Stimulated activated CD8-positive, alpha-beta memory T cell treated with anti-CD3 and anti-CD28 coated beads, Interleukin-2, amount 100 ng/mL, for 1 hour (primary cell): ENCODE results near the gene PDE1A.

Experiments
- DNase-seq, 2 donors: peaks; one replicate each; pipeline ENCODE4 v3.0.0-alpha.2; 2020; ENCODE audit warnings: low read depth in 2 of 2

The PDE1A gene

GRCh38 chr2:182207049-182207746 is 219.6 kb downstream of the PDE1A start:
- no peak for DNase-seq

- DNase-seq: no peak
Measured at GRCh38 chr2:182197529-182197928, 229.3 kb downstream of the PDE1A start.

GRCh38 chr2:182193291-182193690 is 233.5 kb downstream of the PDE1A start:
- DNase-seq: no peak

GRCh38 chr2:182191061-182191460 is 235.8 kb downstream of the PDE1A start:
- no peak for DNase-seq

- DNase-seq: no peak
Measured at GRCh38 chr2:182187130-182187529, 239.7 kb downstream of the PDE1A start.

GRCh38 chr2:182186132-182186735 is 240.6 kb downstream of the PDE1A start:
- no peak for DNase-seq

- no peak for DNase-seq
Measured at GRCh38 chr2:182182436-182182835, 244.4 kb downstream of the PDE1A start.

GRCh38 chr2:182181381-182181780 is 245.5 kb downstream of the PDE1A start:
- DNase-seq: no peak

GRCh38 chr2:182179176-182179575 is 247.7 kb downstream of the PDE1A start:
- DNase-seq: no peak

GRCh38 chr2:182173944-182174622 is 252.8 kb downstream of the PDE1A start:
- DNase-seq: no peak

GRCh38 chr2:182170341-182170740 is 256.5 kb downstream of the PDE1A start:
- DNase-seq: no peak

GRCh38 chr2:182167882-182168281 is 259.0 kb downstream of the PDE1A start:
- DNase-seq: no peak

- no peak for DNase-seq
Measured at GRCh38 chr2:182166841-182167240, 260.0 kb downstream of the PDE1A start.

GRCh38 chr2:182166406-182166805 is 260.4 kb downstream of the PDE1A start:
- no peak for DNase-seq

- DNase-seq: no peak
Measured at GRCh38 chr2:182165202-182165601, 261.6 kb downstream of the PDE1A start.

- no peak for DNase-seq
Measured at GRCh38 chr2:182164686-182165085, 262.1 kb downstream of the PDE1A start.

GRCh38 chr2:182163878-182164277 is 263.0 kb downstream of the PDE1A start:
- no peak for DNase-seq

- DNase-seq: no peak
Measured at GRCh38 chr2:182148344-182148743, 278.5 kb downstream of the PDE1A start.

GRCh38 chr2:182144776-182145165 is 282.1 kb downstream of the PDE1A start:
- DNase-seq: no peak

- DNase-seq: no peak
Measured at GRCh38 chr2:182144041-182144775, 282.6 kb downstream of the PDE1A start.

- DNase-seq: no peak
Measured at GRCh38 chr2:182142062-182142461, 284.8 kb downstream of the PDE1A start.

GRCh38 chr2:182134201-182134600 is 292.6 kb downstream of the PDE1A start:
- DNase-seq: no peak
